ENCODE results near the gene ITGB6.
"Not testable (repeated sequence)": the region's sequence is repeated elsewhere in the genome, so short reads cannot be mapped to it uniquely, and the experiment has no call there.

ITGB6 gene

GRCh38 chr2:160181146-160181836, 18.8 kb downstream of the ITGB6 start:
- peak; percentile 76 for DNase-seq

DNA sequence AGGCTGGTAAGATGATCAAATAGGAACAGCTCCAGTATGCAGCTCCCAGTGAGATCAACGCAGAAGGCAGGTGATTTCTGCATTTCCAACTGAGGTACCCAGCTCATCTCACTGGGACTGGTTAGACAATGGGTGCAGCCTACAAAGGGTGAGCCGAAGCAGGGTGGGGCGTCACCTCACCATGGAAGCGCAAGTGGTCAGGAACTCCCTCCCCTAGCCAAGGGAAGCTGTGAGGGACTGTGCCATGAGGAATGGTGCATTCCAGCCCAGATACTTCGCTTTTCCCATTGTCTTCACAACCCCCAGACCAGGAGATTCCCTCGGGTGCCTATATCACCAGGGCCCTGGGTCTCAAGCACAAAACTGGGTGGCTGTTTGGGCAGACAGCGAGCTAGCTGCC, 19.4 kb downstream of the ITGB6 start:
- DNase-seq = not testable (repeated sequence)

GRCh38 chr2:160180172-160180571, 19.9 kb downstream of the ITGB6 start:
- no peak for DNase-seq

DNA sequence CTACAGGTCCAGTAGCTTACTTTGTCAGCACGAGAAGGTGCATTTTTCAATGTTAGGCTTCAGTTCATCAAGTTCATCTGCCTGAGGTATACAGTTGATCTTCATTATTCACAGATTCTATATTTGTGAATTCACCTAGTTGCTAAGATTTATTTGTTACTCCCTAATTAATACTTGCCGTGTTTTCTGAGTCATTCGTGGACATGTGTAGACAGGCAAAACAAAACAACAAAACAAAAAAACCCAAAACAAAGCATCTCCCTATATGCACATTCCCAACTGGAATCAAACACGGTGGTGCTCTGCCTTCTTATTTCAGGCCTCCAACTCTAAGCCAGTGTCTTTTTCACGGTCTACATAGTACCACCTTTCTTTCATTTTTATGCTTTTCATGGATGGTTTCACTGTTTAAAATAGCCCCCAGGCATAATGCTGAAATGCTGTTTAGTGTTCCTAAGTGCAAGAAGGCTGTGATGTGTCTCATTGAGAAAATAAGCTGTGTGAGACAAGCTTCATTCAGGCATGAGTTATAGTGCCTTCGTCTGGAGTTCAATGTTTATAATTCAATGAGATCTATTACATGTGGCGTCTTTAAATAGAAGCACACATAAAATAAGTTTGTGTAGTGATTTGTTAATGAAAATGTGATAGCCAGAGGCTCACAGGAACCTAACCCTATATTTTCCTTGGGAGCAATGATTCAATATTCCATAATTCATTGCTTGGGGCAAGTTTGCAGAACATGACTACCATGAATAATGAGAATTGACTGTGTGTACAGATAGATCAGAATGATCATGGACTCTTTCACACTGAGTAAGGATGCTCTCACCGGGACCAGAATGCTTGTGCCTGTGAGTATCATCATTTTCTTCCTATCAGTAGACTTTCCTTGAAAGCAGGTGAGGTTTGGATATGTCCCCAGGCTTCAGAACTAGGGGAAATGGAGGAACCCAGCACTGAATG, 24.6 kb downstream of the ITGB6 start:
- DNase-seq = no peak

DNA sequence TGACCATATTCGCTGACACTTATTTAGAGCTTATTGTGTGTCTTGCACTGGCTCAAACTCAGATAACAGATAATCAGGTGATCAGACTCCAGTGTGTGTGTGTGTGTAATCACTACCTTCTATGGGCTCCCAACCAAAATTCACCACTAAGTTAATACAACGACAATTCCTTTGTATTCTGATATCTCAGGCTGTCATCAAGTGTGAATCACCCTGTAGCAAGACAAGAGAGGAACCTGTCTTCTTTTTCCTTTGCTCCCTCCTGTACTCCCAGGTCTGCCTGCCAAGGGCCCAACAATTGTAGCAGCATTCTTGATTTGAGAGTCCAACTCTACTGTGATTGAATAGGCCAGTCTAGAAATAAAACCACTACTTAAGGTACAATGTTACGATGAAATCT, 25.8 kb downstream of the ITGB6 start:
- no peak for DNase-seq

DNA sequence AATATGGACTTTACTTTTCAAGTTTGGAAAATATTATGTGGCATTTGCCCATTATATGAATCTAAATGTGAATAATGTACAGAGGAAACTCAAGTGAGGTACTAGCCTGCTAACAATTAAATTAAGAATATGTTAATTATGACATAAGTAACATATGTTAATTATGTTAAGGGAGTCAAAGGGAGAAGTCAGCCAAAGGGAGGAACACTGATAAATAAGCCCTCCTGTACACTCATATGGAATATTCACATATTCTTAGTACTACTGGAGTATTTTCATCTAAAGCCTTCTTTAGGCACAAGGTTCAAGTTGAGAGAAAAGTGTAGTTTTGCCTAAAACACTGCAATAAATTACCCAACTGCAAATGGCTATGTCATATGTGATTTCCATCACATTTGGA, 30.1 kb downstream of the ITGB6 start:
- no peak for DNase-seq

DNA sequence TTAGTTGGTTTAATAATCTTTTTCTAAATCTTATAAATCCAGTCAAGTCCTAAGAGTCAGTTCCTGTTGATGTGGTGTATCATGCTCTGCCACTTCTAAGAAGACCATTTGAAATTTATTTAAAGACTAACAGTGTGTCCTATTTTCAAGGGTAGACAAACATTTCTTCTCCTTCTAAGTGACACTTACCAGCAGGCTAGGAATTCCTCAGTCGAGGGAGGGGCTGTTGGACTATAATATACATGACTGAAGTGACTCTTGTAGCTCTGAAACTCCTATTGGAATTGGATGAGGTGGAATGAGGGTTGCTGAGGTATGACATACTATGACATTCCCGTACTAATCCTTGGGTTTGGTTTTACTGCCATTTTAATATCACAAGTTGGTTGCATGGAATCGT, 30.6 kb downstream of the ITGB6 start:
- no peak for DNase-seq

- no peak for DNase-seq
These were observed 31.2 kb downstream of the ITGB6 start for GRCh38 chr2:160168878-160169277.

DNA sequence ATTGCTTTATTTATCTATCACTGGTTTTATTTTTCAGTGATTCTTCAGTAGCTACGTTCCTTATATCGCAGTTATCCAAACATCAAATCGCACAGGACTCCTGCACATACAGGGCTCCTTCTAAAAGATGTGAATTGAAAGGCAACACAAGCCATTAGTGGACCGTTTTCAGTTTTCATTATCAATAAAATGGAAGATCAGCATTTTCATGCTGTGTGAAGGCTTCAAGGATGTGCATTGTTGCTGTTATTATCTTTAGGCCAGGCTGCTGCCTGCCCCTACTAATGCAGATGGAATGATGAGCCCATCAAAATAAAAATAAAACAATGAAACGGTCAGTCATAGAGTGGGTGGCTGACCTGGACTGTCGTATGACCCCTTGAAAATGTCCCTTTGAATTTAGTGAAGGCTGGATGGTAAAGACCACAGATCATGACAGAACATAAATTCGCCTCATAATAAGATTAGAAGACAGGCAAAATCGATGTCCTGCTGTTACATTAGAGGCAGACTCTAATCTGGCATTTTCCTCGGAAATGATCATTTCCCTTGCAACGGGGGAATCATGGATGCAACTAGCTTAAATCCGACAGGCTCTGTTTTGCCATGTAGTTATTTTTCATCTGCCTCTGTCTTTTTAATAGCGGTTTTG, 32.9 kb downstream of the ITGB6 start:
- DNase-seq = no peak

DNA sequence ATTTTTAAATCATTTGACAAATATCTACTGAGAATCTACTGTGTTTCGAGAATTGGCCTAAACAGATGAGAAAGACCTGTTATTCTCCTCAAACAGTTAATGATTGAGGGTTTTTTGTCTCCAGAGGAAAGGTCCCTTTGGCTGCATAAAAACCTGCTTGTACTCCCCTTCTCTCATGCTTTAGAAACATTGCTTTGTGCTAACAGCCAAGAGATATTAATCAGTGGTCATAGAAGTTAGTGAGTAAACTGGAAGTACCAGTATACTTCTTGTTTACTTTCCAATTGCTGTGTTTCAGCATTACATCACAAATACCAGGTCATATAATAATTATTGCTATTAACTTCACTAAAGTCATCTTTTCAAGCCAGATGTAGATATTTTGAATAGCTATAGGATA, 34.1 kb downstream of the ITGB6 start:
- no peak for DNase-seq

DNA sequence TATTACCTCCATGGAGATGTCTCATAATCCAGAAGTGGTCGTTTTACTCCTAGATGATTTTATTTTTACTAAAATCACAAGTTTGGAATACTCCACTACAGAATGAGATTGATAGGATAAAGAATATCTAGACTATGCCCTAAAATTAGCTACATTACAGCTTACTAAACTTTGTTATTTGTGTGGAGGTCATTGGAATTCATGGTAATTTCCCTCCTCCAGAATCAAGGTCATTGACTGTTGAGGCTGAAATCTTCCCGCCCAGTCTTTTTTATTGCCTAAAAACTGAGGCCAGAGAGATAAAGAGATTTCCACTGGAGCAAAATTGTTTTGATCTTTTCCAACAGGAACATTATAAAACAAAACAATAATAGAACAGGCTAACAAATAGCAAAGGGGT, 35.0 kb downstream of the ITGB6 start:
- DNase-seq = no peak

GRCh38 chr2:160157861-160158829, 41.9 kb downstream of the ITGB6 start:
- DNase-seq = peak; percentile 38

DNA sequence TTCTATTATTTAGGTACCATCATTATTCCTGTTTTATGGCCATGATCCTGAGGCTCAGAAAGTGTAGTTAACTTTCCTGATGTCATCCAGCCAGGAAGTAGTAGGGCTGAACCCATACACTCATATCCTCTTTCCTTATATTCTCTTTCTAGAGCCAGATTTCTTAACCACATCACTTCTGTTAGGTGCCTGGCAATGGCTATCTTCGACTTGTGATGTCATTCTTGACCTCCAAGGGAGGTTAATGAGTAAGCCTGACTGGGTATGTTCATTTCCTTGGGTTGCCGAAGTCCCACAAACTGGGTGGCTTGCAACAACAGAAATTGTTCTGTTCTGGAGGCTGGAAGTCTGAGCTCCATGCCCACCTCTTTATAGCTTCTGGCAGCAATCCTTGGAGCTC, 43.4 kb downstream of the ITGB6 start:
- DNase-seq = peak; percentile 29

GRCh38 chr2:160156100-160156499, 44.0 kb downstream of the ITGB6 start:
- DNase-seq = no peak

GRCh38 chr2:160148419-160148818, 51.7 kb downstream of the ITGB6 start:
- DNase-seq = not testable (repeated sequence)

DNA sequence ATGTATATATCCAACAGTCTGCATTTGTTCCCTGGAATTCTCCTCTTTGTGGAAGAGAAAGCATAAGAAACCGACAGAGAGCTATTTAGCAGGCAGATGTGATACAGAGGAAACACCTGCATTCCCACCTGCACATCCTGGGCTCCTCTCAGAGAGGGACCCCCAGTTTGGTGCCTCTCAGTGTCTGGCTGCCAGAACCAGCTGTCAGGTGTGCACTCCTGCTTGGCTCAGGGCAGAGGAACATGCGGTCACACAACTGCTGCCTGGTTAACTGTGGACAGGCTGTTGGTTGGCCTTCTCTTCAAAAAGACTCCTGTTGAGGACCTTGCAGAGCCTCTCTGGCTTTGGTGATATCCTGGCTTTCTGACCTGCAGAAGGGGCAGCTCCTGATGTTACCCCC, 54.6 kb downstream of the ITGB6 start:
- no peak for DNase-seq

DNA sequence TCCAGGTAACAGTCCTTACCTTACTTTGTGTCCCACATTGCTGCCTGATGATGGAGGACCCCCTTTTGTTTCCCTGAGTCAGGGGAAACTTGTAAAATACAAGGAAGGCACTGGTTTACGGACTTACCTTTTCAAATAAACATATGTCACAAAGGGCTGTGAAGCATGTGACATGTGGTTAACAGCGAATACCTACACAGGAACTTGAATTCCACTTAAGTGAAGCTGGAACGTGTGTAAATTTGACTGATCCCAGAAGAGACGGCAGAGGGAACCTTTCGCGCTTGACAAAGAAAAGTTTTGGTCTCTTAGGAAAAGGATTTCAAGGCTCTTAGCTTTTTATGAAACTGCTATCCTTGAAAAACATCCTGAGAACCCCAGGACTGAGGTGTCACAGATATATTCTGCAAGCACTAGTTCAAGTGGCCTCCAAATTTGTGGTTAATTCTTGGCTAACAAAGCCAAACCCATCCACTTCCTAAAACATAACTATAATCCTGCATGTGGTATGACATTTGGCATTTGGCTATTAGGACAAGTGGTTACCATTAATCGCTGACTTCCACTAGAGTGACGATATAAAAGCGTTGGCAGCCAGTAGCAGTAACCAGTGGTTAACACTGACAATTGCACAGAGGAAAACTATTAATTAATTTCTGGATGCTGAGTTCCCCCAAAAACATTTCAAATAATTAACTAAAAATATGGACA, 55.6 kb downstream of the ITGB6 start:
- no peak for DNase-seq

DNA sequence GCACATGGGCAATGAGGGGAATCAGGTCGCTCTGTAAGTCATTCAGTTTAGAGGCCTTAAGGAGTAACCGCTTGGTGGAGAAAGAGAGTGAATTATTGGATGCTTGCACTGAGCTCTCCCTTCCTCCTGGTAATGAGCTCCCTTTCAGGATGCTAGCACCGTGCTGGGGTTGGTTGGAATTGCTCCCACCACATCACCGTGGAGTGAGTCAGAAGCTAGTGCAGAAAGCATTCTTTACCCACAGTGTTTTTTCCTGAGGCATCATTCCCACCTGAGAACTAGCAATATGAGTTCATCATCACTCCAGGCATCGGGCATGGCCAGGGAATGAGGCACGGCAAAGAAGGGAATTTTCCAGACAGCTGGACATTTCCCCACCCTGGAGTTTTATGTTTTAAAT, 57.6 kb downstream of the ITGB6 start:
- DNase-seq = no peak

DNA sequence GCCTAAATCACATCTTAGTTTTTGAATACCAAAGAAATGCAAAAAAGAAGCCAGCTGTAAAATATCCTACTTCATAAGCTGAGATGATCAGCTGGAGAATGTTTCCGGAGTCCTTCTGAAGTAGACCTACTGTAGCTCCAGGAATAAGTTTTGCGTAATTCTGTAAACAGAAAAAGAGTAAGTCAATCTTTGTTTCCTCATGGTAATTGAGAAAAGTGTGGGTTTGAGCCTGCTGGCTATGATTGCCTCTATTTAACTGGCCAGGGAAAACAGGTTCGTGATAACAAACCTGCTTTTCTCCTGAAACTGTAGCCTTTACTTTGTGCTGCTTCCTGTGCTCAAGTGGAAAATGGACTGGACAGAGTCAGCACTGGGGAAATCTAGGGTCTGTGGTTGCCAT, 58.2 kb downstream of the ITGB6 start:
- DNase-seq = no peak

GRCh38 chr2:160141419-160141818, 58.7 kb downstream of the ITGB6 start:
- peak; percentile 35 for DNase-seq

DNA sequence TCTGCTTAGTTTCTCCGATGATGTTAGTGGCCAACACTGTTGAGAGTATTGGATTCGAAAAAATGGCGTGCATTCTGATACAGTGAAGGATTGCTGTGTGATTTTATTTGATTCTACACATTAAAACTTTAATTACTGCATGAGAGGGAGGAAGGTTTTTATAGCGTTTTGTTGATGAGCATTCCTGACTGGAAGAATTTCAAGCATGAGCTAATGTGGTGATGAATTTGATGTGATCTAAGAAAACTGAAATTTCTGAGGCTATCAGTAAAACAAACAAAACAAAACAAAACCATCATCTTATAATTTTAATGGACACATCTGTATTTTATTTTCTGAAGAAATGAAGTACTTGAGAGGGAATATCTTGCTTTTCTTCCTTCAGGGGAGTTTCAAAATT, 59.6 kb downstream of the ITGB6 start:
- DNase-seq = peak; percentile 61

Measured in fibroblast of skin of back (primary cell).